ENCODE data around the gene LMBR1L.

The LMBR1L gene

DNA sequence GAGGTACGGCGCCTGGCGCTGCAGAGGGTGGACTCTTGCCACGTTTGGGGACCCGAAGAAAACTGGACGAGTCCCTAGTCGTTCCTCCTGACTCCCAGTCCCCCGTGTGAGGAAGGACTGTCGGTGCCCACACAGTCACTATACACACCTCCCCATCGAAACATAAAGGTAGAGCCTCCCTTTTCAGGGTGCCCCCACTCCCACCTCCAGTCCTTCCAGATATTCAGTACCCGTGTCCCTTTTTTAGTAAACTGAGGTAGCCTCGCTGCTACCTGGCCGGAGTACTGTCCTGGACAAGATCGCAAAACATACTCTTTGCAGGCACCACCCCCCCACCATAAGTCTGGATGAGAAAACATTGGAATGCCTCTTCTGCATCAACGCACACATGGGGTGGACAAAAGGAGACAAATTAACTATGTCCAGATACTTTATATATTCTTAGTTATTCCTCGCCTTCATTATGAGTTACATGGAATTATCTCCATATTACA lies 49.4 kb downstream of the LMBR1L start:
- H3K36me3 ChIP-seq (replicated peaks; ENCODE audit: low read depth, low read length), result peaks cover 3% of the 10 kb centered on the region
- peaks cover 31% of the 10 kb centered on the region for H3K4me1 ChIP-seq (ENCODE audit: low read length)
- no peak for TF ChIP-seq EZH2phosphoT487 (IDR thresholded peaks at IDR 0.05; ENCODE audit: low read depth)
- TF ChIP-seq, protein P1, sequence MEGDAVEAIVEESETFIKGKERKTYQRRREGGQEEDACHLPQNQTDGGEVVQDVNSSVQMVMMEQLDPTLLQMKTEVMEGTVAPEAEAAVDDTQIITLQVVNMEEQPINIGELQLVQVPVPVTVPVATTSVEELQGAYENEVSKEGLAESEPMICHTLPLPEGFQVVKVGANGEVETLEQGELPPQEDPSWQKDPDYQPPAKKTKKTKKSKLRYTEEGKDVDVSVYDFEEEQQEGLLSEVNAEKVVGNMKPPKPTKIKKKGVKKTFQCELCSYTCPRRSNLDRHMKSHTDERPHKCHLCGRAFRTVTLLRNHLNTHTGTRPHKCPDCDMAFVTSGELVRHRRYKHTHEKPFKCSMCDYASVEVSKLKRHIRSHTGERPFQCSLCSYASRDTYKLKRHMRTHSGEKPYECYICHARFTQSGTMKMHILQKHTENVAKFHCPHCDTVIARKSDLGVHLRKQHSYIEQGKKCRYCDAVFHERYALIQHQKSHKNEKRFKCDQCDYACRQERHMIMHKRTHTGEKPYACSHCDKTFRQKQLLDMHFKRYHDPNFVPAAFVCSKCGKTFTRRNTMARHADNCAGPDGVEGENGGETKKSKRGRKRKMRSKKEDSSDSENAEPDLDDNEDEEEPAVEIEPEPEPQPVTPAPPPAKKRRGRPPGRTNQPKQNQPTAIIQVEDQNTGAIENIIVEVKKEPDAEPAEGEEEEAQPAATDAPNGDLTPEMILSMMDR (IDR thresholded peaks at IDR 0.05; ENCODE audit: low read depth, low read length), result no peak

DNA sequence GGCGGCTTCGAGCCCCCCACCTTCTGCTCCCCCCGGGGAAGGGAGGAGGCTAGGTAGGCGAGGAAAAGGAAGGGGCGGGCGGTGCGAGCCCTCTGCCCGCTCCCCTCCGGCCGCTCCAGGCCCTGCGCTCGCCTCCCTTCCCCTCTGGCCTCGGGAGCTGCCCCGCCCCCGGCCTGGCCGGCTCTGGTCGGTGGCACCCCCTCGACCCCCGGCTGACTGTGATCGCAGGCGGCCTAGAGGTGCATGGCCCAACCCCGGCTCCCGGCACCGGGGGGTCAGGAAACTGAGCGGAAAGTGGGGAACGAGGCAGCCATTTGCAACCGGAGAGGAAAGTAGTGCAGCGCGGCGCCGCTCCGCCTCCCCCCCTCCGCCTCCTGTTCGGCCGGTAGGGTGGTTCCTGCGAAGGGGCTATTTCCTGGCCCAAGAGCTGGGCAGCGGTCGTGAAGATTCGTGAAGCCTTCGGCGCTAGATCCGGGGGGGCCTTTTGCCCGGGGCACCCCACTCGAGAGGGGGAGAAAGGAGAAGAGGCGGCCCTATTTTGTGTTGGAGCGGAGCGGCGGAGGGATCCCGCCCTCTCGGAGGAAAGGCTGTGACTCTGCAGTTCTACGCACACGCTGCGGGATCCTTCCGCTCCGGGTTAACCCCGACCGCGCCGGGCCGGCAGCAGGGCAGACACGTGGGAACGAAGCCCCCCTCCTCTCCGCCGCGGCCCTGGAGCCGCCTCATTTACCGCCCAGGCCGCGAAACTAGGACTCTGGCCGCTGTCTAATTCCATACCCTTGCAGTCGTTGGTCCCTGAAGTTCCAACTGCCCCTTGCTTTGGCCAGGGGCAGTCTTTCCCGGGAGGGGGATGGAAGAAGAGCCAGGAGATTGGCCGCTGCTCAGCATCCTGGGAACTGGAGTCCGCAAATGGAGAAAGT lies 50.1 kb downstream of the LMBR1L start, which contains the start of gene KMT2D:
KMT2D (minus strand) TSS at position 558 of the 920 bp plus-strand sequence. CDS start 5,470 bp downstream, outside the sequence.
- Histone ChIP-seq H3K9me3 (ENCODE audit: insufficient read depth, low read length) (no peaks in the 10 kb centered on the region), H4K20me1 (ENCODE audit: insufficient read depth, low read length) (peaks cover 41% of the 10 kb centered on the region), H3K27ac (ENCODE audit: low read length) (peak within 1 kb of the TSS; percentile 74), H2AFZ (ENCODE audit: low read depth, low read length) (peak within 1 kb of the TSS; percentile 97), H3K4me2 (ENCODE audit: low read length) (peak within 1 kb of the TSS; percentile 97), H3K36me3 (replicated peaks; ENCODE audit: low read depth, low read length) (peaks cover 3% of the 10 kb centered on the region), H3K27me3 (ENCODE audit: low read depth, low read length) (no peaks in the 10 kb centered on the region), H3K79me2 (ENCODE audit: low read length) (peaks cover 60% of the 10 kb centered on the region), H3K4me1 (ENCODE audit: low read length) (peaks cover 38% of the 10 kb centered on the region), H3K4me3 (ENCODE audit: low read length) (peak within 1 kb of the TSS; percentile 96), H3K9ac (ENCODE audit: low read length) (peak within 1 kb of the TSS; percentile 93)
- TF ChIP-seq EZH2phosphoT487 (IDR thresholded peaks at IDR 0.05; ENCODE audit: low read depth), result no peak
- TF ChIP-seq, protein P1 (IDR thresholded peaks at IDR 0.05; ENCODE audit: low read depth, low read length), result peak; percentile 13; the same call in 1 of the 2 replicates

More for the DNA sequence above, 49.4 kb downstream of the LMBR1L start:
- Histone ChIP-seq H3K9ac (ENCODE audit: low read length) (peak overlapping the region; percentile 93), H2AFZ (ENCODE audit: low read depth, low read length) (peak overlapping the region; percentile 97), H3K9me3 (ENCODE audit: insufficient read depth, low read length) (no peaks in the 10 kb centered on the region), H3K4me2 (ENCODE audit: low read length) (peak overlapping the region; percentile 97), H3K4me3 (ENCODE audit: low read length) (peak overlapping the region; percentile 96), H3K27me3 (ENCODE audit: low read depth, low read length) (no peaks in the 10 kb centered on the region), H4K20me1 (ENCODE audit: insufficient read depth, low read length) (peaks cover 34% of the 10 kb centered on the region), H3K79me2 (ENCODE audit: low read length) (peaks cover 53% of the 10 kb centered on the region), H3K27ac (ENCODE audit: low read length) (peak overlapping the region; percentile 74)

DNA sequence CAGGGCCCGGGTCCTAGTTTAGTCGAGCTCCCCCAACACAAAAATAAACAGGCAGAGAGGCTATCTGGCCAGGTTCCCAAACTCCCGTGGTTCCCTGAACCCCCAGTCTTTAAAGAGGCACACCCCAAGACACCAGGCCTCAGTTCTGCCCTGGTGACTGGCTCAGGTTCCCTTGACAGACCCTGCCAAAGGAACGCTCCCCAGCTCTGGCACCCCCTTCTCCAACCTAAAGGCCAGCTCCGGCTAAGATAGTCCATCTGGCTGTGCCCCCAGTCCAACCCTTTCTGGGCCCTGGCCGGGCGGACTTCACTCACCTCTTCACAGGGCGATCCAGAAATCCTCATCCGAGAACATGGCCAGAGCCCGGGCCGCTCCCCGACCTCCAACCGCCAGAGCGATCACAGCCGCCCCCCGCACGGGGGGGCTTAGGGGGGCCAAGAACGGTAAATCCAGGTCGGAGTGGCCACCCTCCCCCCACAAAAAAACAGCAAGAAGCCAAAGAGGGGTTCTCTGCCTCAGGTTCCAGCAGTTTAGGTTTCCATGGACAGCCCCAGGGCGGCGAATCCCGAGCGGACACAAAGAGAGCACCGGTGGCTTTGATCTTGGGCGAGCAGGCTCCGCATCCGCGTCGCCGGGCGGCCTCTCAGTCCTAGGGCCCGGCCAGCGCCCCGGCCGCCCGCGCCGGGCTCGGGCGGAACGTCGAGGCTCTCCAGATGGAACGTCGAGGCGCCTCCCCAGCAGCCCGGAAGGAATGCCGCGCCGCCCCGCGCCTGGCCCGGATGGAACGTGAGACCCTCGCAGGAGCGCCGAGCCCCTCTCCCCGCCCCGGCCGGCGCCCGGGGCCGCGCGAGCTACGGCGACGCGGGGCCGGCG lies 51.1 kb downstream of the LMBR1L start:
- no peak overlapping the region for H2AFZ ChIP-seq (ENCODE audit: low read depth, low read length)
- peaks cover 69% of the 10 kb centered on the region for H3K79me2 ChIP-seq (ENCODE audit: low read length)
- H3K9me3 ChIP-seq (ENCODE audit: insufficient read depth, low read length), result no peaks in the 10 kb centered on the region
- H3K9ac ChIP-seq (ENCODE audit: low read length), result peak overlapping the region; percentile 93
- peaks cover 50% of the 10 kb centered on the region for H4K20me1 ChIP-seq (ENCODE audit: insufficient read depth, low read length)
- peaks cover 38% of the 10 kb centered on the region for H3K4me1 ChIP-seq (ENCODE audit: low read length)
- TF ChIP-seq, protein P1 (IDR thresholded peaks at IDR 0.05; ENCODE audit: low read depth, low read length), result no peak
- no peak for TF ChIP-seq EZH2phosphoT487 (IDR thresholded peaks at IDR 0.05; ENCODE audit: low read depth)
- H3K4me2 ChIP-seq (ENCODE audit: low read length), result peak overlapping the region; percentile 97
- H3K36me3 ChIP-seq (replicated peaks; ENCODE audit: low read depth, low read length), result peaks cover 10% of the 10 kb centered on the region
- H3K27ac ChIP-seq (ENCODE audit: low read length), result peak overlapping the region; percentile 74
- H3K4me3 ChIP-seq (ENCODE audit: low read length), result peak overlapping the region; percentile 96
- no peaks in the 10 kb centered on the region for H3K27me3 ChIP-seq (ENCODE audit: low read depth, low read length)
